Measurements from ENCODE around the gene COPB1.

DNA sequence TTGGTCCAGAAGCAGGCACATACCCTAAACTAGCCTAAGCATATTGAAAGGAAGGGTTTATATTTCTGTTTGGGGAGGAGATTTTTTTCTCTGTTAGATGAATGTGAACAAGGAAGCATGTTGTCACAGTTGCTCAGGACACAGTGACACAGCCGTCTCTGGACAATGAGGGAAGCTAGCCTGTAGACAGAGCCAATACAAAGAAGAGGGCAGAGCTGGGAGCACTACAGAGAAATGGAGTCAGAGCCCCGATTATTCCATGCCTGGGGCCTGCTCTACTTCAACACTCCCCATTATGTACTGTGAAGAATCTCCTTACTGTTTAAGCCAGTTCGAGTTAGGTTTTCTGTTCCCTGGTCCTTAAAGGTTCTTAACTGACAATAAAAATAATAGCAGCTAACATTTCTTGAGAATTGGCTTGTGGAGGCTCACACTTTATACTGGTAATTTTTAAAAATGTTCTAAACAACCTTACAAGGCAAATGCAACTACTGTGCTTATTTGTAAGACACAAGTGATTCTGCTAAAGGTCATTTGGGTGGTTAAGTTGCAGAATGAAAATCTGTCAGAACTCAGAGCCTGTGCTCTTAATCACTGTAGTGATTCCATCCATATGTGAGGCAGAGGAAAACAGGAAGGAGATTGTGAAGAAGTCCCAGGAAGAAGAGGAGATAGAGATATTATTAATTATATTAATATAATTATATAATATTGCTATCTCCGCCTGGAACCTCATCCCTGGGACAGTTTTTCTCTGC lies 81.8 kb downstream of the COPB1 start:
- no peak for TF ChIP-seq CTCF (IDR thresholded peaks at IDR 0.05 in 4 of 5, conservative IDR thresholded peaks at IDR 0.05 in 1 of 5)
- no peak for TF ChIP-seq POLR2A (IDR thresholded peaks at IDR 0.05)
